CD4-positive, alpha-beta T cell treated with Interleukin-15 for 4 hours (primary cell): ENCODE results near the gene GRM1.
"Not testable (repeated sequence)": the region's sequence is repeated elsewhere in the genome, so short reads cannot be mapped to it uniquely, and the experiment has no call there.

Experiments used
- DNase-seq: peaks from one replicate; pipeline ENCODE4 v3.0.0-alpha.2; 2020; ENCODE audit warnings: low spot score

The GRM1 gene

DNA sequence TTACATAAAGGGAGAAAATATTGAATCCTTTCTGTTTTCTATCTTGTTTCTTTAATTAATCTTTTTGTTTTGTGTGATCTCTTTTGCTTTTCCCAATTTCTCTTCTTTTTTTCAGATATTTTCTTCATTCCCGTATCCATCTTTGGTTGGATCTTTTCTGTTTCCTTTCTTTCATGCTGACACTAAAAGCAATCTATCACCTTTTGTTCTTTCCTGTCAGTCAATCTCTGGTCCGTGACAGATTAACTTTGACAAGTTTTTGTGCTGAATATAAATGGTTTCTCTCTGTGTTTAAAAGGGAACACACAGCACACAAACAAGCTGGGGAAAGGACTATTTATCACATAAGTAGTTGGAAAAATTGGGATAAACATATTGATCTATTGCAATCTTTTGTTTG, 162.8 kb downstream of the GRM1 start:
- no peak for DNase-seq

DNA sequence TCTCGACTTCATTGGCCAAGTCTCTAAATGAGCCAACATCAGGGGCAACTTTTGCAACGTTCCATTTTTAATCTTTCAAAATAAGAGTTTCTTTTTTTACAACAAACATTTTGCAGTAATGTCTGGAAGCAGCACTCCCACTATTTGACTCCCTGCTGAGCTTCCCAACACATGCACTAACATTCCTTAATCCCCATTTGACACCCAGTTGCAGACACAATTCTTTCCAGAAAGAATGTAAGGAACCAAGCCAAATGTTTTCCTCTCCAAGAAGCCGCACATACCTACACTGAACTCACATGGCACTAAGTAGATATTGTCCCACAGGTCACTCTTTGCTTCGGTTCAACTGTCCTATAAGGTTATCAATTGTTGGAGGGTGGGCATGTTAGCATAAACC, 165.6 kb downstream of the GRM1 start:
- DNase-seq, result no peak

DNA sequence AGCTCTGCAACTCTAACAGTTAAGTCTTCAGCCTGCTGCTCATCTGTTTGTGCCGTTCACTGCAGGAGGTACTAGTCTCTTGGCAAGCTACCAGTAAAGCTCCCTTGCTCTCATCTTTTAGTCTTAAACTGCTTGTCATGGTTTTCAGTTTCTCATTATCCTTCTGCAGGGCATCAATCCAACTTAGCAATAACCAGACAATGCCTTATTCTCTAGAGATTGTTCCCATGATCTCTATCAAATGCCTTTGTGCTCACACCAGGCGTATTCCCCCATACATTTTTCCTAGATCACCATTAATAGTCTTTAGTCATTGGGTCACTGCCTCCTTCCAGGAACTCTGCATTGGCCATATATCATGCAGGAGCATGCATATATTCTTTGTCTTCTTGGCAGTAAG, 171.3 kb downstream of the GRM1 start:
- no peak for DNase-seq

DNA sequence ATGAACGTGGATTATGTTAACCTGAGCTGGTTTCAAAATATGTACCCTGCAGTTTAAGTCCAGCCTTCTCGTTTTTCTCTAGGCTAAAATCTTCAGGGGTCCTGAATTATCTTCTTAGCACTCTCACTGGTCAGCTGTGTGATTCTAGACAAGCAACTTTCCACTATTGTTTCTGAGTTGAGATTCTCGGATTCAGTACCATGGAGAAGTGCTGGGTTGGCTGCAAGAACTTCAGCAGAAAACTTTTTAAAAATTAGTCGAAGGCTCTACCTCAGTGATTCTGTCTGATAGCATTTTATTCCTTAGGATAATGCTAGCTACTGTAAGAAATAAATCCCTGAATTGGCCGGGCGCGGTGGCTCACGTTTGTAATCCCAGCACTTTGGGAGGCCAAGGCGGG, 173.7 kb downstream of the GRM1 start:
- DNase-seq, result no peak

- DNase-seq, result no peak
Measured at GRCh38 chr6:146209942-146210341, 181.1 kb downstream of the GRM1 start.

DNA sequence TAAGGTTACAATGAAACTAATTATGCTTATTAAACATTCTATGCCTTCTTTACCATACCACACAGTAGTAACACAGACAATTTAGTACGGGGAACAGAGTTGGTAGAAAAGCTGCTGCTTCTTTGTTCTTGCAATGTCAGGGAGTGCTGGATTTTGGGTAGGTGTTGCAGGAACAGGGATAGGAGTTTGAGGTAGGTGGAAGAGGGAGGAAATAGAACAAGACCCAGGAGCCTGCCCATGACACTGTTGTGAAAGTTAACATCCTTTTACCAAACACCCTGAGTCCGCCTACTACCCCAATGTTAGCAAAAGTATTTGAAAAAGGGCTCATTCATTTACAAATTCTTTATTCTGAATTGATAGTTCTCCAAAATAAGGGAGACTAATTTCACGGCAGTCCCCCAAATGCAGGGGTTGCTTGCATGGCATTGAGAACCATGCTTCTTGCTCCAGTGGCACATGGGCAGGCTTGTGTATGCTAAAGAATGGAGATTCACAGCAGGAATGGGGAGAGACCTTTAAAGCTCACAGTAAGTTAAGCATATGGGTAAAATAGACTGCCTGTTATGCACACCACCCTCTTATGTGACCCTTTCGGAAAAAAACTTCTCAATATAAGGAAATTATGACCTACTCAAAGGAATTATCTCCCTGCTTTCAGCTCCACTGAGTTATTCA, 181.7 kb downstream of the GRM1 start:
- DNase-seq, result no peak

DNA sequence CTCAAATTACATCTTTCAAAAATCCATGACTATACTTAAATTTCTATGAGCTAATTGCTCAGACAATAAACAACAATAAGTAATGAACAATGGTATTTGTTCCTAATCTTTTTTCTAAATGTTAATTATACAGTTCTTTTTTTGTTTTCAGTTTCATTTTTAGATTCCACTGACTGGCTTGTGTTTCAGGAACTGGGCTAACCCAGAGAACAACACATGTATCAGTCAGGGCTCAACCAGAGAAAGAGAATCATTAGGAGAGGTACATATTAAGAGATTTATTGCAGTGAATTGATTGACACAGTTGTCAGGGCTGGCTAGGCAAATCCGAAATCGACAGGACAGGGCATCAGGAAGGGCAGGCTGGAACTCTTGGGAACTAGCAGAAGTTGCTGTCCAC, 182.8 kb downstream of the GRM1 start:
- no peak for DNase-seq

- no peak for DNase-seq
Measured at GRCh38 chr6:146212781-146213180, 183.9 kb downstream of the GRM1 start.

DNA sequence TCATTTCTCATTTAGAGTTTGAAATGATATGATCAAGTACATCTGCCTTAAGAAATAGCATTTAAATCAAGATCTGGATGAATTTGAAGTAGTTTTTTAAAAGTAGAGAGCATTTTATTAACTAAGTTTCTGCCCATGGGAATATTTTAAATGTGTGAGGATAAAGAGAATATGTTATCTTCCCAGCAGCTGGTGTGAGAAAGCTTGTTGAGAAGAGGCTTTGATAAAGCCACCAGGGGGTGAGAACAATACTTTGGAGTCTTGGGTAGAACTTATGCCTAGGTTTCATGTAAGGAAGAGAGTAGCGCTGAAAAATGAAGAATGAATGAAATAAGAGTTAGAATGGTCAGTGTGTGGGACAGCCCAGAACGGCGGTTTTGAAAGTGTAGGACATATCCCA, 190.2 kb downstream of the GRM1 start:
- DNase-seq, result no peak

GRCh38 chr6:146224449-146224848, 195.6 kb downstream of the GRM1 start:
- DNase-seq, result no peak

DNA sequence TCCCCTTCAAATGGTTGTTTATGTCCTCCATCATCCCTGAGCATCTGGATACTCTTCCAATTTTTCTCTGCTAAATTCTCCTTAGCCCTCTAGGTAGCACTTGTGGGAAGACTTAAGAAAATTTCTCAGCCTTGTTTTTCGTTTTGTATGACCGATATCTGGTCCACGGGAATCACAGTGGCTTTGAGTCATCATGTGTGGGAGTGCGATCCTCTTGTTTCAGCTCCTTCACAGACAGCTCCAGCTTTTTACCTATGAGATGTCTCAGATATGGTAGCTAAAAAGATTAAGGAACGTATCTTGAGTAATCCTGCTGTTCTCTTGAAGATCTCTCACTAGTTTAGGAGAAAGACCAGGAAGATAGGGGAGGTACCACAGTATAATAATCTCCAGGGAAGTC, 196.1 kb downstream of the GRM1 start:
- no peak for DNase-seq

- DNase-seq, result no peak
Measured at GRCh38 chr6:146240322-146240721, 211.5 kb downstream of the GRM1 start.

DNA sequence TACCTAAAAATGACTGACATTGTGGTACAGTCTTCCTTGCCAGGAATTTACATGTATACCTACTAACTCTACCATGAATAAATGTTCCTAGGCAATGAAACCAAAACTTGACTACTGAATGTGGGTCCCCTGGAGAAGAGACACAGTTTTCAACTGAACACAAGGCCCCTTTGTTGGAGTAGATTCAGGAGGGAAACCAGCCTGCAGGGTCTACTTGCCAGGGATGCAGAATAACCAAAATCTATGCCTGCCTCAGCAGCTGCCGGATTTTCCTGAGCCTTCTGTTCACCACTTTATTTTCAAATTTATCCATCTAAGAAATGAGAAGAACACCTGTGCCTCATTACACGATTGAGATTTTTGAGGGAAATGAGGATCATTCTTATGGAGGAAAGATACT, 211.9 kb downstream of the GRM1 start:
- DNase-seq, result no peak

DNA sequence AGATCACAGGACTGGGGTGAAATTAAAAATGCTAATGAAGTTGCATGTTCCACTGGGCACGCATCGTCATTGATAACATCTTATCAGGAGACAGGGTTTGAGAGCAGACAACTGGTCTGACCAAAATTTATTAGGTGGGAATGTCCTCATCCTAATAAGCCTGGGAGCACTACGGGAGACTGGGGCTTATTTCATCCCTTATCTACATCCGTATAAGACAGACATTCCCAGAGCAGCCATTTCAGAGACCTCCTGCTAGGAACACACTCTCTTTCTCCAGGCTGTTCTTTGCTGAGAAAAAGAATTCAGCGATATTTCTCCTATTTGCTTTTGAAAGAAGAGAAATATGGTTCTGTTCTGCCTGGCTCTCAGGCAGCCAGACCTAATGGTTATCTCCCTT, 214.8 kb downstream of the GRM1 start:
- not testable (repeated sequence) for DNase-seq

DNA sequence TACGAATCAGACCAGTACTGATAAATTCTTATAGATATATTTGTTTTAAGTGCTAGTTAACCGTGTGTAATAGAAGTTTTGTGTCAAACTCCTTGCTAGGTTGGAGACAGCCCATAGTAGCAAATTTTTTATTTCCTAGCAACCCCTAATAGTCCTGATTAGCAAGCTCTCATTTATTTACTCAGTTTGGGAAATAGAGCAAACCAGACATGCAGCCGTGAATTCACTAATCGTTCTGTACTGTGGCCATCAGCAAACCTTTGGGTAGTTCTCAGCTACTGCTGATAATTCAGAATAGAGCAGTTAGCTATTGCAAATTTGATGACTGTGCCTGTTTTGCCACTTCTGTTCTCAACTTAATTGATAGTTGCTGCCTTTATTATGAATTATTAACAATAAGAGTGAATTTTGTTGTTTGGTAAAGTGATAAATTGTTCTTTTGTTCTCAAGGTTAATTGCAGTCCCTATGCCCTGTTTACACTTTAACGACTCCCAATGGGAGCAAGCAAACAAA, 215.8 kb downstream of the GRM1 start:
- no peak for DNase-seq

DNA sequence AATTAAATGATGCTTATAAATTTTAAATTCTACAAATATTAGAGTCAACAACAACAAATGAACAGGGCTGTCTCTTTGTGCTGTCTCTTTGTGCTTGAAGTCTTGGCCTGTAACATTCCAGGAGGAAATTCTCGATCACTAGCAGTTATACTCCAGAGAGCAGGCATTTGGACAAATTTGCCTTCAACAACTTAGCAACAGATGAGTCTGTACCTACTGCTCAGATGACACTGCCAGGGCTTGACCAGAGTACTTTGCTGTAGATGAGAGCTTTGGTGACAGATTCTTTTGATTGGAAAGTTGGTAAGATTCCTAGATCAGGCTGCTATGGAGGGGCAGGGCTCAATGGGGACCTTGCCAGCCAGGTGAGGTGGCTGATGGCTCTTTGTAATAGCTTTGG, 217.2 kb downstream of the GRM1 start:
- no peak for DNase-seq

- no peak for DNase-seq
Measured at GRCh38 chr6:146253691-146254090, 224.8 kb downstream of the GRM1 start.

DNA sequence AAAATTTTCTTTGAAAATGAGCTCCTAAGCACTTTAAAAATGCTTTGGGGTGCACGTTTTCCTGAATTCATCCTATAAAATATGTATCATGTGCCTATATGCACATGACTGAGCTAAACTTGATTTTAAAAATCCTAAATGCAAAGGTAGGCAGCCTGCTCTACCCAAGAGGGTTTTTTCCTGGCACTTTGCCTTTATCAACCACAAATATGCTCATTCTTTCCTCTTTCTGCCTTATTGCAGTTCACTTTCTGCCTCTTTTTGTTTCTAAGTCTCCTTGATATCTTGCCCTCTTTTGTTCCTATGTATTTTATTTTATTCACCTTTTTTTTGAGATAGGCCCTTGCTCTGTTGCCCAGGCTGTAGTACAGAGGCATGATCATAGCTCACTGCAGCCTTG, 229.3 kb downstream of the GRM1 start:
- no peak for DNase-seq

GRCh38 chr6:146260886-146261285, 232.0 kb downstream of the GRM1 start:
- no peak for DNase-seq

DNA sequence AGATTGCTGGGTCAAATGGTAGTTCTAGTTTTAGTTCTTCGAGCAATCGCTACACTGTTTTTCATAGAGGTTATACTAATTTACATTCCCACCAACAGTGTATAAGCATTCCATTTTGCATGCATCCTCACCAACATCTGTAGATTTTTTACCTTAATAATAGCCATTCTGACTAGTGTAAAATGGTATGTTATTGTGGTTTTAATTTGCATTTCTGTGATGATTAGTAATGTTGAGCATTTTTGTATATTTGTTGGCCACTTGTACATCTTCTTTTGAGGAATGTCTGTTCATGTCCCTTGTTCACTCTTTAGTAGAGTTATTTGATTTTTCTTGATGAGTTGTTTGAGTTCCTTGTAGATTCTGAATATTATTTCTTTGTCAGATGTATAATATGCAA, 236.2 kb downstream of the GRM1 start:
- DNase-seq, result no peak

GRCh38 chr6:146267447-146267846, 238.6 kb downstream of the GRM1 start:
- no peak for DNase-seq

DNA sequence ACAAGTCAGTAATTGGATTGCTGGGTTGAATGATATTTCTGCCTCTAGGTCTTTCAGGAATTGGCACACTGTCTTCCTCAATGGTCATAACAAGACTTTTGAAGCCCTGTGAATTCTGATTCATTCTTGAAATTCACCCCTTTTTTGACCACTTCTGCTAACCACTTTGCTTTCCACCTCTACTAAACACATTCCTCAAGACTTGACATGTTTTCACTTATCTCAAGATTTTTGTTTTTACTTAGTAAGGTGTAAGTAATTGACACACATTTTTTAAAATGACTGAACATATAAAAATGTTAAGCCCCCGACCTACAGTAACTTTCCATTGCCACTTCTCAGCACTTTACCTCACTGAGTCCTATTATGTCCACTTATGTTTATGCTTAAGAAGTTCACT, 239.1 kb downstream of the GRM1 start:
- no peak for DNase-seq

- DNase-seq, result no peak
Measured at GRCh38 chr6:146269482-146269881, 240.6 kb downstream of the GRM1 start.

GRCh38 chr6:146271163-146271562, 242.3 kb downstream of the GRM1 start:
- not testable (repeated sequence) for DNase-seq

DNA sequence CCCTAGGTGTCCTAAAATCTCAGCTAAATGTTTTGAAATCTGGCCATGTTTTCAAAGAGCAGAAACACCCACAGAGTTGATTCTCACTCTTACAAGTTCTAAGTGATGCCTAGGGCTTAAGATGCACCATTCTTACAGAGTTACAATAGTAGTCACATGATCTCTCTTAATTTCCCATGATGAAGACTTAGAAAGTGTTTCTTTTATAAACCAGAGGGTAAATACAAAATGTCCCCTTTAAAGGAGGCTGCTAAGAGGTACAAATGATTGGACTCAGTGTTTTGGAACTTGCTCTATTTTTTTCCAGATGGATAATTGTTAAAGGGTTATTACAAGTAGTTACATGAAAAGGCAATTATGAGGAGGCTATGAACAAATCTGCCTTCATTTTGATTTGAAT, 244.6 kb downstream of the GRM1 start:
- no peak for DNase-seq
